Panc1 (cell line): ENCODE measurements around the gene FSTL4.

Experiments
- POLR2AphosphoS5 ChIP-seq: IDR thresholded peaks from 2 replicates; pipeline ENCODE4 v1.6.1; 2012; ENCODE audit warnings: mild to moderate bottlenecking, low read depth, low read length, moderate library complexity
- REST ChIP-seq, 2 experiments: IDR thresholded peaks; 2 replicates each; pipeline ENCODE4 v1.6.1; 2011 to 2012; ENCODE audit warnings: low read depth in 2 of 2, control low read depth in 1 of 2, low read length in 1 of 2, mild to moderate bottlenecking in 1 of 2, moderate library complexity in 1 of 2; ENCODE audit not compliant: insufficient read depth in 1 of 2
- SIN3A ChIP-seq: IDR thresholded peaks from 2 replicates; pipeline ENCODE4 v1.6.1; 2012; ENCODE audit warnings: low read depth, mild to moderate bottlenecking, low read length, moderate library complexity, borderline replicate concordance; ENCODE audit not compliant: insufficient read depth
- TCF7L2 ChIP-seq: IDR thresholded peaks from 2 replicates; pipeline ENCODE4 v1.6.1; 2011; ENCODE audit warnings: mild to moderate bottlenecking, low read depth, low read length, inconsistent platforms
- TF ChIP-seq, protein P1 (sequence below): fragments of 450-650 bp; IDR thresholded peaks from 2 replicates; pipeline ENCODE4 v1.5.1; 2017; ENCODE audit warnings: mild to moderate bottlenecking

GRCh38 chr5:133222979-133223378 is 389.4 kb downstream of the FSTL4 start:
- TF ChIP-seq, protein P1, sequence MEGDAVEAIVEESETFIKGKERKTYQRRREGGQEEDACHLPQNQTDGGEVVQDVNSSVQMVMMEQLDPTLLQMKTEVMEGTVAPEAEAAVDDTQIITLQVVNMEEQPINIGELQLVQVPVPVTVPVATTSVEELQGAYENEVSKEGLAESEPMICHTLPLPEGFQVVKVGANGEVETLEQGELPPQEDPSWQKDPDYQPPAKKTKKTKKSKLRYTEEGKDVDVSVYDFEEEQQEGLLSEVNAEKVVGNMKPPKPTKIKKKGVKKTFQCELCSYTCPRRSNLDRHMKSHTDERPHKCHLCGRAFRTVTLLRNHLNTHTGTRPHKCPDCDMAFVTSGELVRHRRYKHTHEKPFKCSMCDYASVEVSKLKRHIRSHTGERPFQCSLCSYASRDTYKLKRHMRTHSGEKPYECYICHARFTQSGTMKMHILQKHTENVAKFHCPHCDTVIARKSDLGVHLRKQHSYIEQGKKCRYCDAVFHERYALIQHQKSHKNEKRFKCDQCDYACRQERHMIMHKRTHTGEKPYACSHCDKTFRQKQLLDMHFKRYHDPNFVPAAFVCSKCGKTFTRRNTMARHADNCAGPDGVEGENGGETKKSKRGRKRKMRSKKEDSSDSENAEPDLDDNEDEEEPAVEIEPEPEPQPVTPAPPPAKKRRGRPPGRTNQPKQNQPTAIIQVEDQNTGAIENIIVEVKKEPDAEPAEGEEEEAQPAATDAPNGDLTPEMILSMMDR: no peak
- TF ChIP-seq POLR2AphosphoS5: no peak
- no peak for TF ChIP-seq REST (IDR thresholded peaks at IDR 0.05; ENCODE audit: insufficient read depth in 1 of 2, low read depth in 2 of 2, low read length in 1 of 2)
- no peak for TF ChIP-seq TCF7L2
- no peak for TF ChIP-seq SIN3A
